H9 (cell line): ENCODE results near the gene DYNC1H1. TPM values are rescaled to one million over a fixed set of nuclear protein-coding genes. Genes with fewer than 3 reads are reported as not detected.

Experiments
- DNase-seq: peaks from one replicate; pipeline ENCODE4 v3.0.0-alpha.2; 2017
- H2AFZ ChIP-seq: one replicate; pipeline ENCODE4 v1.6.1; 2013; ENCODE audit warnings: mild to moderate bottlenecking, low read length, control low read depth, moderate library complexity
- H2AK5ac ChIP-seq: 2 replicates; pipeline ENCODE4 v1.6.1; 2013; ENCODE audit warnings: low read length, control low read depth, mixed read lengths; ENCODE audit not compliant: insufficient read length
- H2BK120ac ChIP-seq: one replicate; pipeline ENCODE4 v1.6.1; 2013; ENCODE audit warnings: low read depth, mild to moderate bottlenecking, low read length, control low read depth, inconsistent platforms; ENCODE audit not compliant: poor library complexity, severe bottlenecking
- H2BK12ac ChIP-seq: 2 replicates; pipeline ENCODE4 v1.6.1; 2013; ENCODE audit warnings: low read length, control low read depth, mixed read lengths, low read depth; ENCODE audit not compliant: insufficient read length
- H2BK15ac ChIP-seq: 2 replicates; pipeline ENCODE4 v1.6.1; 2013; ENCODE audit warnings: low read depth, low read length, control low read depth
- H2BK20ac ChIP-seq: one replicate; pipeline ENCODE4 v1.6.1; 2013; ENCODE audit warnings: low read depth, mild to moderate bottlenecking, low read length, control low read depth, inconsistent platforms; ENCODE audit not compliant: poor library complexity, severe bottlenecking
- H2BK5ac ChIP-seq: 2 replicates; pipeline ENCODE4 v1.6.1; 2013; ENCODE audit warnings: low read length, control low read depth, mixed read lengths; ENCODE audit not compliant: insufficient read length
- H3K14ac ChIP-seq: 2 replicates; pipeline ENCODE4 v1.6.1; 2013; ENCODE audit warnings: low read length, control low read depth; ENCODE audit not compliant: insufficient read depth
- H3K18ac ChIP-seq: 2 replicates; pipeline ENCODE4 v1.6.1; 2013; ENCODE audit warnings: low read depth, mild to moderate bottlenecking, mixed read lengths, low read length, control low read depth; ENCODE audit not compliant: insufficient read length
- H3K23ac ChIP-seq: 2 replicates; pipeline ENCODE4 v1.6.1; 2013; ENCODE audit warnings: low read length, control low read depth, mixed read lengths, low read depth; ENCODE audit not compliant: insufficient read length
- H3K23me2 ChIP-seq: 2 replicates; pipeline ENCODE4 v1.6.1; 2013; ENCODE audit warnings: low read depth, mild to moderate bottlenecking, mixed read lengths, low read length, control low read depth; ENCODE audit not compliant: insufficient read length, poor library complexity, severe bottlenecking
- H3K27ac ChIP-seq: 2 replicates; pipeline ENCODE4 v1.5.1; 2013; ENCODE audit warnings: low read length, control low read depth, mixed read lengths, low read depth; ENCODE audit not compliant: insufficient read length
- H3K27me3 ChIP-seq: 2 replicates; pipeline ENCODE4 v1.6.1; 2013; ENCODE audit warnings: low read length, control low read depth, inconsistent platforms; ENCODE audit not compliant: insufficient read depth
- H3K4ac ChIP-seq: 2 replicates; pipeline ENCODE4 v1.6.1; 2013; ENCODE audit warnings: low read depth, mild to moderate bottlenecking, control low read depth, inconsistent platforms, low read length, moderate library complexity
- H3K4me1 ChIP-seq: 2 replicates; pipeline ENCODE4 v1.6.1; 2013; ENCODE audit warnings: low read length, control low read depth, inconsistent platforms; ENCODE audit not compliant: insufficient read depth
- H3K4me2 ChIP-seq: 2 replicates; pipeline ENCODE4 v1.6.1; 2013; ENCODE audit warnings: low read length, control low read depth, mixed read lengths; ENCODE audit not compliant: insufficient read length, insufficient read depth
- H3K56ac ChIP-seq: 2 replicates; pipeline ENCODE4 v1.6.1; 2013; ENCODE audit warnings: low read depth, mild to moderate bottlenecking, mixed read lengths, low read length, control low read depth; ENCODE audit not compliant: insufficient read length
- H3K79me1 ChIP-seq: 2 replicates; pipeline ENCODE4 v1.6.1; 2013; ENCODE audit warnings: low read depth, mild to moderate bottlenecking, moderate library complexity, low read length, control low read depth, inconsistent platforms; ENCODE audit not compliant: insufficient read depth, poor library complexity, severe bottlenecking
- H3K79me2 ChIP-seq: 2 replicates; pipeline ENCODE4 v1.6.1; 2013; ENCODE audit warnings: low read length, control low read depth, inconsistent platforms; ENCODE audit not compliant: insufficient read depth
- H3K9ac ChIP-seq: 2 replicates; pipeline ENCODE4 v1.6.1; 2013; ENCODE audit warnings: low read length, control low read depth, mixed read lengths; ENCODE audit not compliant: insufficient read length; ENCODE audit errors: extremely low read depth
- H3K9me3 ChIP-seq: one replicate; pipeline ENCODE4 v1.6.1; 2013; ENCODE audit warnings: low read depth, low read length, inconsistent platforms; ENCODE audit not compliant: control insufficient read depth
- H3T11ph ChIP-seq: one replicate; pipeline ENCODE4 v1.6.1; 2013; ENCODE audit warnings: mild to moderate bottlenecking, low read length, control low read depth, inconsistent platforms
- H4K20me1 ChIP-seq: one replicate; pipeline ENCODE4 v1.6.1; 2013; ENCODE audit not compliant: control insufficient read depth, insufficient read length, insufficient read depth
- H4K5ac ChIP-seq: 2 replicates; pipeline ENCODE4 v1.6.1; 2013; ENCODE audit warnings: low read depth, mild to moderate bottlenecking, mixed read lengths, low read length, control low read depth; ENCODE audit not compliant: insufficient read length
- H4K8ac ChIP-seq: replicated peaks from 2 replicates; pipeline ENCODE4 v1.6.1; 2013; ENCODE audit warnings: low read length, control low read depth, mixed read lengths, low read depth; ENCODE audit not compliant: insufficient read length
- H4K91ac ChIP-seq: 2 replicates; pipeline ENCODE4 v1.6.1; 2013; ENCODE audit warnings: low read depth, mild to moderate bottlenecking, moderate library complexity, mixed read lengths, low read length, control low read depth; ENCODE audit not compliant: insufficient read length
- H3K27ac Mint-ChIP-seq, 3 experiments: 2 replicates in 2 of 3; 3 replicates in 1 of 3; pipeline ENCODE4 v1.8.0; 2020 to 2021; ENCODE audit warnings: mixed read lengths in 3 of 3, mild to moderate bottlenecking in 1 of 3, moderate library complexity in 1 of 3
- H3K27me3 Mint-ChIP-seq: 2 replicates; pipeline ENCODE4 v1.8.0; 2021; ENCODE audit warnings: low read depth, mild to moderate bottlenecking, moderate library complexity, mixed read lengths
- H3K36me3 Mint-ChIP-seq, 3 experiments: 2 replicates in 2 of 3; 3 replicates in 1 of 3; pipeline ENCODE4 v1.8.0; 2020 to 2021; ENCODE audit warnings: low read depth in 3 of 3, mixed read lengths in 3 of 3; ENCODE audit not compliant: insufficient read depth in 1 of 3
- H3K4me1 Mint-ChIP-seq, 2 experiments: 2 replicates each; pipeline ENCODE4 v1.8.0; 2020; ENCODE audit warnings: mixed read lengths in 2 of 2
- H3K4me3 Mint-ChIP-seq, 2 experiments: 2 replicates in 1 of 2; 3 replicates in 1 of 2; pipeline ENCODE4 v1.8.0; 2020 to 2021; ENCODE audit warnings: mild to moderate bottlenecking in 2 of 2, mixed read lengths in 2 of 2, moderate library complexity in 1 of 2
- H3K9me3 Mint-ChIP-seq, 2 experiments: 2 replicates in 1 of 2; 3 replicates in 1 of 2; pipeline ENCODE4 v1.8.0; 2020; ENCODE audit warnings: mild to moderate bottlenecking in 2 of 2, mixed read lengths in 2 of 2, moderate library complexity in 1 of 2
- WGBS: extraction: QIAGEN DNeasy Blood & Tissue Kit; methylation state at CpG from one replicate; pipeline ENCODE4 v1.1.7; 2013; ENCODE audit warnings: missing lambda C conversion rate, low lambda C conversion rate, mixed read lengths; ENCODE audit not compliant: insufficient read length; ENCODE audit errors: extremely low coverage; 5-methylcytosine and 5-hydroxymethylcytosine counted together
- total RNA-seq: library from RNA; stranded (reverse); gene quantifications from 2 replicates; pipeline ENCODE4 v1.2.1, GENCODE V29; 2021
- TF ChIP-seq, protein P1 (sequence below): fragments of 200-600 bp; sonication (generic); conservative IDR thresholded peaks from 3 replicates; pipeline ENCODE4 v1.8.0; 2021; ENCODE audit warnings: antibody characterized with exemption, mild to moderate bottlenecking

The DYNC1H1 gene
- total RNA-seq, 1 experiment from 2014 or later, result 359 TPM

DNA sequence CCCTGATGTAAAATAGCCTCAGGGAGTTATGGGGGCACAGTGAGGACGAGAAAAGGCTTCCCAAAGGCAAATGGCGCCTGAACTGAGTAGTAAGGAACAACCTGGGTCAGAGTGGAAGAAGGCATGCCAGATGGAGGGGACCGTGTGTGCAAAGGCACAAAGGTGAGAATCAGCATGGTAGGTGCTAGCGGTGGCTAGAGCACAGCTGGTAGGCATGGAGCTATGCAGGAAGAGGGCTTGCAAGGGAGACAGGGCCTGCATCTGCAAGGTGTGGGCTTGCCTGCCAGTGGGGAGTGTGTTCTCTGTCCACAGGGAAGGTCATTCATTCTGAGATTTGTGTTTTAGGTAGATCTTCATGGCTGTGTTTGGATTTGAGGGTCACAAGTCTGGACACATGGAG lies 141.0 kb downstream of the DYNC1H1 start:
- H3K27ac Mint-ChIP-seq, result peak overlapping the region in 2 of 3 experiments; percentile 12 to 24; a peak in 5 of 7 replicates

More for the DNA sequence above, 141.0 kb downstream of the DYNC1H1 start:
- no peak overlapping the region for H2AK5ac ChIP-seq
- H3K27ac ChIP-seq, result no peak overlapping the region
- peaks cover 11 to 12% of the 10 kb centered on the region in 2 experiments for H3K4me1 Mint-ChIP-seq
- DNase-seq, result no peak
- no peak overlapping the region for H4K5ac ChIP-seq
- no peaks in the 10 kb centered on the region for H3K79me2 ChIP-seq
- no peak overlapping the region for H3K4me3 Mint-ChIP-seq
- no peak overlapping the region for H4K8ac ChIP-seq
- no peak overlapping the region for H4K91ac ChIP-seq
- no peak overlapping the region for H3K9ac ChIP-seq
- H3K4me1 ChIP-seq, result no peaks in the 10 kb centered on the region; the same call in 1 of the 2 replicates
- no peak overlapping the region for H3K56ac ChIP-seq
- H3K36me3 Mint-ChIP-seq, result peaks cover 8 to 10% (median 8%) of the 10 kb centered on the region in 3 experiments; a peak in 6 of 7 replicates
- H3K27me3 ChIP-seq, result no peaks in the 10 kb centered on the region
- no peak overlapping the region for H3K4ac ChIP-seq
- H3K23ac ChIP-seq, result no peak overlapping the region
- no peaks in the 10 kb centered on the region for H3K27me3 Mint-ChIP-seq
- H3K9me3 Mint-ChIP-seq, result peaks cover 14 to 15% of the 10 kb centered on the region in 2 experiments
- no peak overlapping the region for H3T11ph ChIP-seq
- H3K14ac ChIP-seq, result peak overlapping the region; percentile 45; the same call in 1 of the 2 replicates
- no peak overlapping the region for H2BK5ac ChIP-seq
- H3K4me2 ChIP-seq, result no peak overlapping the region
- no CpG with 5 or more reads among the region's 4 CpGs for WGBS
- H2BK12ac ChIP-seq, result no peak overlapping the region
- TF ChIP-seq, protein P1, sequence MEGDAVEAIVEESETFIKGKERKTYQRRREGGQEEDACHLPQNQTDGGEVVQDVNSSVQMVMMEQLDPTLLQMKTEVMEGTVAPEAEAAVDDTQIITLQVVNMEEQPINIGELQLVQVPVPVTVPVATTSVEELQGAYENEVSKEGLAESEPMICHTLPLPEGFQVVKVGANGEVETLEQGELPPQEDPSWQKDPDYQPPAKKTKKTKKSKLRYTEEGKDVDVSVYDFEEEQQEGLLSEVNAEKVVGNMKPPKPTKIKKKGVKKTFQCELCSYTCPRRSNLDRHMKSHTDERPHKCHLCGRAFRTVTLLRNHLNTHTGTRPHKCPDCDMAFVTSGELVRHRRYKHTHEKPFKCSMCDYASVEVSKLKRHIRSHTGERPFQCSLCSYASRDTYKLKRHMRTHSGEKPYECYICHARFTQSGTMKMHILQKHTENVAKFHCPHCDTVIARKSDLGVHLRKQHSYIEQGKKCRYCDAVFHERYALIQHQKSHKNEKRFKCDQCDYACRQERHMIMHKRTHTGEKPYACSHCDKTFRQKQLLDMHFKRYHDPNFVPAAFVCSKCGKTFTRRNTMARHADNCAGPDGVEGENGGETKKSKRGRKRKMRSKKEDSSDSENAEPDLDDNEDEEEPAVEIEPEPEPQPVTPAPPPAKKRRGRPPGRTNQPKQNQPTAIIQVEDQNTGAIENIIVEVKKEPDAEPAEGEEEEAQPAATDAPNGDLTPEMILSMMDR, result no peak
- H2BK15ac ChIP-seq, result no peak overlapping the region
- no peak overlapping the region for H2BK20ac ChIP-seq
- H3K79me1 ChIP-seq, result no peaks in the 10 kb centered on the region
- H2BK120ac ChIP-seq, result no peak overlapping the region
- no peak overlapping the region for H2AFZ ChIP-seq
- H4K20me1 ChIP-seq, result no peaks in the 10 kb centered on the region
- H3K23me2 ChIP-seq, result no peaks in the 10 kb centered on the region
- peak overlapping the region; percentile 79 for H3K18ac ChIP-seq
- H3K9me3 ChIP-seq, result peaks cover 8% of the 10 kb centered on the region

Other genes with a start within 250 kb of the DYNC1H1 start
- 92.8 and 93.0 TPM in 2 replicates for gene PPP2R5C, start 202.9 kb upstream of the DYNC1H1 start, total RNA-seq
- 953 and 955 TPM in 2 replicates for gene HSP90AA1, start 122.5 kb downstream of the DYNC1H1 start, total RNA-seq
- gene WDR20, start 175.3 kb downstream of the DYNC1H1 start, total RNA-seq, result 31.6 and 35.2 TPM in 2 replicates